Measurements from ENCODE around the gene TARBP1.

DNA sequence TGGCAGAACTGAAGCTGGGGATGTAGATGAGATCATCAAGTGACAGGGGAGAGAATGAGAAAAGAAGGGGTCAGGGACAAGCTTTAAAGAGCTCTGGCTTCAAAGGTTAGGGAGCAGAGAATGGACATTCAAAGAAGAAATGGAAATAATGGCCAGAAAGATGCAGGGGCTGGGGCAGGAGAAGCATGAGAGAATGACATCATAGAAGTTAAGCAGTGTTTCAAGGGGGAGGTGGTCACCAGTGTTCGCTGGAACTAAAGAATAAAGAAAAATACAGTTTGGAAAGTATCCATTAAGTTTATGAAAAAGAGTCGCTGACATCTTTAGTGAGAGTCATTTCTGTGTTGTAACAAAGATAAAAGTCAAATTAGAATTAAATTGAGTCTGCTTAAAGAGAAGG lies 44.3 kb downstream of the TARBP1 start:
- TF ChIP-seq, protein P1, sequence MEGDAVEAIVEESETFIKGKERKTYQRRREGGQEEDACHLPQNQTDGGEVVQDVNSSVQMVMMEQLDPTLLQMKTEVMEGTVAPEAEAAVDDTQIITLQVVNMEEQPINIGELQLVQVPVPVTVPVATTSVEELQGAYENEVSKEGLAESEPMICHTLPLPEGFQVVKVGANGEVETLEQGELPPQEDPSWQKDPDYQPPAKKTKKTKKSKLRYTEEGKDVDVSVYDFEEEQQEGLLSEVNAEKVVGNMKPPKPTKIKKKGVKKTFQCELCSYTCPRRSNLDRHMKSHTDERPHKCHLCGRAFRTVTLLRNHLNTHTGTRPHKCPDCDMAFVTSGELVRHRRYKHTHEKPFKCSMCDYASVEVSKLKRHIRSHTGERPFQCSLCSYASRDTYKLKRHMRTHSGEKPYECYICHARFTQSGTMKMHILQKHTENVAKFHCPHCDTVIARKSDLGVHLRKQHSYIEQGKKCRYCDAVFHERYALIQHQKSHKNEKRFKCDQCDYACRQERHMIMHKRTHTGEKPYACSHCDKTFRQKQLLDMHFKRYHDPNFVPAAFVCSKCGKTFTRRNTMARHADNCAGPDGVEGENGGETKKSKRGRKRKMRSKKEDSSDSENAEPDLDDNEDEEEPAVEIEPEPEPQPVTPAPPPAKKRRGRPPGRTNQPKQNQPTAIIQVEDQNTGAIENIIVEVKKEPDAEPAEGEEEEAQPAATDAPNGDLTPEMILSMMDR (IDR thresholded peaks at IDR 0.05; ENCODE audit: insufficient read depth, low read depth, low read length), result no peak
- no peak for TF ChIP-seq EZH2 (IDR thresholded peaks at IDR 0.05; ENCODE audit: insufficient read depth, low read length)
